ENCODE results near the gene ANKS1B.

- TF ChIP-seq CTCF (IDR thresholded peaks at IDR 0.05; ENCODE audit: low read depth, low read length, missing input control) = no peak
- no peak for TF ChIP-seq YY1 (IDR thresholded peaks at IDR 0.05)
- no peak for TF ChIP-seq JUND (IDR thresholded peaks at IDR 0.05)
- no peak for TF ChIP-seq FOXA2 (IDR thresholded peaks at IDR 0.05)
- TF ChIP-seq ATF3 (IDR thresholded peaks at IDR 0.05) = no peak
- no peak for TF ChIP-seq SP1 (IDR thresholded peaks at IDR 0.05)
- no peak for TF ChIP-seq MAX (IDR thresholded peaks at IDR 0.05)
- TF ChIP-seq REST (IDR thresholded peaks at IDR 0.05) = no peak
Measured at GRCh38 chr12:99192489-99192888, 792.2 kb downstream of the ANKS1B start.
